Stimulated activated CD8-positive, alpha-beta memory T cell treated with anti-CD3 and anti-CD28 coated beads, Interleukin-7, amount 100 ng/mL, for 1 hour (primary cell): Measurements from ENCODE around the gene TMEM229A.
"Not testable (repeated sequence)": the region's sequence is repeated elsewhere in the genome, so short reads cannot be mapped to it uniquely, and the experiment has no call there.

Experiments
- DNase-seq, 2 donors: peaks; one replicate each; pipeline ENCODE4 v3.0.0-alpha.2; 2020; ENCODE audit warnings: low read depth in 2 of 2

Gene TMEM229A

GRCh38 chr7:124032369-124033094 lies at the start of gene TMEM229A:
Gene TMEM229A (minus strand): TSS chr7:124033067. CDS start chr7:124033003, 64 bp downstream.
- DNase-seq: no peak

- not testable (repeated sequence) for DNase-seq
These were observed 49.4 kb upstream of the TMEM229A start for GRCh38 chr7:124082234-124082633.

GRCh38 chr7:124077546-124077945 lies 44.7 kb upstream of the TMEM229A start:
- no peak for DNase-seq

GRCh38 chr7:124076841-124077240 lies 44.0 kb upstream of the TMEM229A start:
- DNase-seq: no peak

GRCh38 chr7:124074007-124074406 lies 41.1 kb upstream of the TMEM229A start:
- no peak for DNase-seq

GRCh38 chr7:124073310-124073645 lies 40.4 kb upstream of the TMEM229A start:
- no peak for DNase-seq

- no peak for DNase-seq
These were observed 39.9 kb upstream of the TMEM229A start for GRCh38 chr7:124072603-124073309.

- no peak for DNase-seq
These were observed 39.0 kb upstream of the TMEM229A start for GRCh38 chr7:124071843-124072242.

- no peak for DNase-seq
These were observed 29.3 kb upstream of the TMEM229A start for GRCh38 chr7:124062171-124062570.

GRCh38 chr7:124060528-124060927 lies 27.7 kb upstream of the TMEM229A start:
- no peak for DNase-seq

- no peak for DNase-seq
These were observed 26.5 kb upstream of the TMEM229A start for GRCh38 chr7:124059375-124059774.

GRCh38 chr7:124058515-124058914 lies 25.6 kb upstream of the TMEM229A start:
- DNase-seq: no peak

- no peak for DNase-seq
These were observed 25.0 kb upstream of the TMEM229A start for GRCh38 chr7:124057872-124058271.

- DNase-seq: no peak
These were observed 23.4 kb upstream of the TMEM229A start for GRCh38 chr7:124056234-124056633.

- no peak for DNase-seq
These were observed 19.0 kb upstream of the TMEM229A start for GRCh38 chr7:124051681-124052377.

GRCh38 chr7:124042826-124043225 lies 10.0 kb upstream of the TMEM229A start:
- no peak for DNase-seq

GRCh38 chr7:124041439-124041838 lies 8.6 kb upstream of the TMEM229A start:
- no peak for DNase-seq

GRCh38 chr7:124037902-124038301 lies 5.0 kb upstream of the TMEM229A start:
- DNase-seq: not testable (repeated sequence)

- no peak for DNase-seq
These were observed 2.8 kb upstream of the TMEM229A start for GRCh38 chr7:124035706-124036105.

- no peak for DNase-seq
These were observed 1.9 kb upstream of the TMEM229A start for GRCh38 chr7:124034754-124035100.

GRCh38 chr7:124033807-124034753 lies 1.2 kb upstream of the TMEM229A start:
- no peak for DNase-seq
